Dedifferentiated amniotic fluid mesenchymal stem cell (primary cell): ENCODE measurements around the gene CASP12.
A peak's percentile ranks its signal among the peaks of the same experiment; 100 is the strongest.
"Not testable (repeated sequence)": the region's sequence is repeated elsewhere in the genome, so short reads cannot be mapped to it uniquely, and the experiment has no call there.

ENCODE experiments used
- DNase-seq: peaks from one replicate; pipeline ENCODE4 v3.0.0-alpha.2; 2016; ENCODE audit errors: extremely low spot score

CASP12 gene

GRCh38 chr11:104897891-104898684, at the start of gene CASP12:
CASP12 (minus strand) TSS chr11:104898460.
- peak; percentile 22 for DNase-seq

- DNase-seq, result peak; percentile 25
Measured at GRCh38 chr11:104946907-104947306, 48.6 kb upstream of the CASP12 start.

GRCh38 chr11:104944076-104944475, 45.8 kb upstream of the CASP12 start:
- no peak for DNase-seq

- DNase-seq, result no peak
Measured at GRCh38 chr11:104943561-104943960, 45.3 kb upstream of the CASP12 start.

GRCh38 chr11:104934594-104934993, 36.3 kb upstream of the CASP12 start:
- no peak for DNase-seq

- DNase-seq, result not testable (repeated sequence)
Measured at GRCh38 chr11:104934073-104934472, 35.8 kb upstream of the CASP12 start.

GRCh38 chr11:104928811-104929210, 30.6 kb upstream of the CASP12 start:
- no peak for DNase-seq

GRCh38 chr11:104926771-104927611, 28.7 kb upstream of the CASP12 start:
- DNase-seq, result no peak

GRCh38 chr11:104925850-104926249, 27.6 kb upstream of the CASP12 start:
- no peak for DNase-seq

GRCh38 chr11:104918113-104918824, 20.0 kb upstream of the CASP12 start:
- DNase-seq, result peak; percentile 87

- DNase-seq, result peak; percentile 14
Measured at GRCh38 chr11:104917271-104918112, 19.2 kb upstream of the CASP12 start.

GRCh38 chr11:104916442-104916841, 18.2 kb upstream of the CASP12 start:
- no peak for DNase-seq

GRCh38 chr11:104912102-104912501, 13.8 kb upstream of the CASP12 start:
- no peak for DNase-seq

- no peak for DNase-seq
Measured at GRCh38 chr11:104908186-104908531, 9.9 kb upstream of the CASP12 start.

- no peak for DNase-seq
Measured at GRCh38 chr11:104907521-104908185, 9.4 kb upstream of the CASP12 start.

GRCh38 chr11:104905271-104905670, 7.0 kb upstream of the CASP12 start:
- DNase-seq, result no peak

GRCh38 chr11:104899226-104899625, 966 bp upstream of the CASP12 start:
- DNase-seq, result no peak

- DNase-seq, result no peak
Measured at GRCh38 chr11:104898685-104899013, 389 bp upstream of the CASP12 start.

GRCh38 chr11:104895634-104896033, 2.6 kb downstream of the CASP12 start:
- DNase-seq, result no peak

GRCh38 chr11:104893876-104894275, 4.4 kb downstream of the CASP12 start:
- no peak for DNase-seq
